HL-60 (cell line): ENCODE measurements around the gene ANKFN1.

Experiments
- DNase-seq, 2 experiments: peaks; one replicate each; pipeline ENCODE4 v3.0.0-alpha.2; 2010 to 2020; ENCODE audit warnings: low read depth in 1 of 2, low spot score in 1 of 2
- H3K27ac ChIP-seq: fragments of 250-450 bp; sonication (Bioruptor Pico); replicated peaks from 2 replicates; pipeline ENCODE4 v1.5.1; 2020; ENCODE audit warnings: mild to moderate bottlenecking, moderate library complexity
- H3K27me3 ChIP-seq: fragments of 250-450 bp; sonication (Bioruptor Pico); 2 replicates; pipeline ENCODE4 v1.5.1; 2021; ENCODE audit warnings: mild to moderate bottlenecking, moderate library complexity; ENCODE audit not compliant: insufficient read depth, poor library complexity, severe bottlenecking
- H3K4me3 ChIP-seq: replicated peaks from 2 replicates; pipeline ENCODE4 v1.5.1; 2011; ENCODE audit warnings: mild to moderate bottlenecking, control low read depth, low read length; ENCODE audit not compliant: insufficient read depth
- GABPA ChIP-seq: IDR thresholded peaks from 2 replicates; pipeline ENCODE4 v1.6.1; 2012; ENCODE audit warnings: low read depth
- POLR2AphosphoS5 ChIP-seq: IDR thresholded peaks from 2 replicates; pipeline ENCODE4 v1.6.1; 2012; ENCODE audit warnings: low read depth
- SPI1 ChIP-seq: IDR thresholded peaks from 2 replicates; pipeline ENCODE4 v1.6.1; 2012; ENCODE audit warnings: low read depth, mild to moderate bottlenecking, borderline replicate concordance
- TF ChIP-seq, protein P1 (sequence below): IDR thresholded peaks from 2 replicates; pipeline ENCODE4 v1.6.1; 2012; ENCODE audit warnings: low read depth; ENCODE audit not compliant: insufficient replicate concordance
- TF ChIP-seq, protein P2 (sequence below): IDR thresholded peaks from one replicate; pipeline ENCODE4 v1.5.1; 2011; ENCODE audit warnings: low read length, control low read depth, inconsistent platforms; ENCODE audit not compliant: insufficient read depth

ANKFN1 gene

DNA sequence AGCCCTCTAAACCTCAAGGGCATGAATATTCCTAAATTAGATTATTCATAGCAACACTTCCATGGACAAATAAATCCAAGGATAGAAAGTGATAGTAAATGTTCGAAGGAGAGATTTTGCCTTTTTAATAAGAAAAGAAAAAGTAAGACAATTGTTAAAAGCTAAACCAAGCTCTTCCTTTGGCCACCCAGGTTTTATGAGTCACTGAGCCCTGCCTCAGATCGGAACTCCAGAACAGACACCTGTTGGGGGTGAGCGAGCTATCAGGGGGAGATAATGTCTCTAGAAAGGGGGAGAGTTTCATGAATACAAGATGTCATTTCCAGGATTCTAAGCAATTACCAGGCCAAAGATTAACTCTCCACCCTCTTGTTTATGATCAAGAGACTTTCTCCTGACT, 171.4 kb downstream of the ANKFN1 start:
- Histone ChIP-seq H3K27ac (no peak overlapping the region), H3K27me3 (no peaks in the 10 kb centered on the region), H3K4me3 (no peak overlapping the region)
- no peak for TF ChIP-seq POLR2AphosphoS5
- TF ChIP-seq SPI1: no peak
- TF ChIP-seq GABPA: no peak
- TF ChIP-seq, protein P1, sequence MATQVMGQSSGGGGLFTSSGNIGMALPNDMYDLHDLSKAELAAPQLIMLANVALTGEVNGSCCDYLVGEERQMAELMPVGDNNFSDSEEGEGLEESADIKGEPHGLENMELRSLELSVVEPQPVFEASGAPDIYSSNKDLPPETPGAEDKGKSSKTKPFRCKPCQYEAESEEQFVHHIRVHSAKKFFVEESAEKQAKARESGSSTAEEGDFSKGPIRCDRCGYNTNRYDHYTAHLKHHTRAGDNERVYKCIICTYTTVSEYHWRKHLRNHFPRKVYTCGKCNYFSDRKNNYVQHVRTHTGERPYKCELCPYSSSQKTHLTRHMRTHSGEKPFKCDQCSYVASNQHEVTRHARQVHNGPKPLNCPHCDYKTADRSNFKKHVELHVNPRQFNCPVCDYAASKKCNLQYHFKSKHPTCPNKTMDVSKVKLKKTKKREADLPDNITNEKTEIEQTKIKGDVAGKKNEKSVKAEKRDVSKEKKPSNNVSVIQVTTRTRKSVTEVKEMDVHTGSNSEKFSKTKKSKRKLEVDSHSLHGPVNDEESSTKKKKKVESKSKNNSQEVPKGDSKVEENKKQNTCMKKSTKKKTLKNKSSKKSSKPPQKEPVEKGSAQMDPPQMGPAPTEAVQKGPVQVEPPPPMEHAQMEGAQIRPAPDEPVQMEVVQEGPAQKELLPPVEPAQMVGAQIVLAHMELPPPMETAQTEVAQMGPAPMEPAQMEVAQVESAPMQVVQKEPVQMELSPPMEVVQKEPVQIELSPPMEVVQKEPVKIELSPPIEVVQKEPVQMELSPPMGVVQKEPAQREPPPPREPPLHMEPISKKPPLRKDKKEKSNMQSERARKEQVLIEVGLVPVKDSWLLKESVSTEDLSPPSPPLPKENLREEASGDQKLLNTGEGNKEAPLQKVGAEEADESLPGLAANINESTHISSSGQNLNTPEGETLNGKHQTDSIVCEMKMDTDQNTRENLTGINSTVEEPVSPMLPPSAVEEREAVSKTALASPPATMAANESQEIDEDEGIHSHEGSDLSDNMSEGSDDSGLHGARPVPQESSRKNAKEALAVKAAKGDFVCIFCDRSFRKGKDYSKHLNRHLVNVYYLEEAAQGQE: no peak
- TF ChIP-seq, protein P2, sequence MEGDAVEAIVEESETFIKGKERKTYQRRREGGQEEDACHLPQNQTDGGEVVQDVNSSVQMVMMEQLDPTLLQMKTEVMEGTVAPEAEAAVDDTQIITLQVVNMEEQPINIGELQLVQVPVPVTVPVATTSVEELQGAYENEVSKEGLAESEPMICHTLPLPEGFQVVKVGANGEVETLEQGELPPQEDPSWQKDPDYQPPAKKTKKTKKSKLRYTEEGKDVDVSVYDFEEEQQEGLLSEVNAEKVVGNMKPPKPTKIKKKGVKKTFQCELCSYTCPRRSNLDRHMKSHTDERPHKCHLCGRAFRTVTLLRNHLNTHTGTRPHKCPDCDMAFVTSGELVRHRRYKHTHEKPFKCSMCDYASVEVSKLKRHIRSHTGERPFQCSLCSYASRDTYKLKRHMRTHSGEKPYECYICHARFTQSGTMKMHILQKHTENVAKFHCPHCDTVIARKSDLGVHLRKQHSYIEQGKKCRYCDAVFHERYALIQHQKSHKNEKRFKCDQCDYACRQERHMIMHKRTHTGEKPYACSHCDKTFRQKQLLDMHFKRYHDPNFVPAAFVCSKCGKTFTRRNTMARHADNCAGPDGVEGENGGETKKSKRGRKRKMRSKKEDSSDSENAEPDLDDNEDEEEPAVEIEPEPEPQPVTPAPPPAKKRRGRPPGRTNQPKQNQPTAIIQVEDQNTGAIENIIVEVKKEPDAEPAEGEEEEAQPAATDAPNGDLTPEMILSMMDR: no peak
- DNase-seq: no peak

DNA sequence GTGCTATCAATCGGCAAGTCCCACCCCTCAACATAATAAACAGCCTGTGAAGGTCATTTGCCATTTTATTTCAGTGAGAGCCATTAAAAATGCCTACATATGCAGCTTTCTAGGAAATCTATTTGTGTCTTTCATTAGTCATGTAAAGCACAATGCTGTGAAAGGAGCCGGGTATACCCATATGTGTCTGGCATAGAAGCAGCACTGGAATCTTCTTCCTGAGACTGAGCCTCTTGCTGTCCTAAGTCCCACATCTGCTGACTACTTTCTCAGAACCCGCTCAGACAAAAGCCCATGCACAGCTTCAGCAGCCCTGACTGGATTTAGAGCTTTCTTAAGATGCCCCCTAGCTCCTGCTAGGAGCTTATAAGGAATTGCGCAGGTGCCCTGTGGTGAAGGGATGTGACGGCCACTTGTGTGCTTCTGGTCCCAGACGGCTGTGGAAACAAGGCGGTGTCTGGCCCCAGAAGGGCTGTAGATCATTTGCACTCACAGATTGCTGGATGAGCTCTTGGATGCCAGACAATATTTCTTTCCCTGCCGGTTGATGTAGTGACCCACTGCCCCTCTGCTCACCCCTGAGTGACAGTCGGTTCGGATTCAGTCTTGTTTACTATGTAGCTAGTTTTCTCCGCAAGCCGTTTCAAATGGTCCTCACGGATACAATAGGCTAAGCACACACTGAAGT, 172.2 kb downstream of the ANKFN1 start:
- Histone ChIP-seq H3K27me3 (no peaks in the 10 kb centered on the region), H3K27ac (no peak overlapping the region), H3K4me3 (no peak overlapping the region)
- DNase-seq: no peak
- TF ChIP-seq, protein P2: no peak
- TF ChIP-seq POLR2AphosphoS5 (no peak), SPI1 (no peak), GABPA (no peak)
- TF ChIP-seq, protein P1: no peak

DNA sequence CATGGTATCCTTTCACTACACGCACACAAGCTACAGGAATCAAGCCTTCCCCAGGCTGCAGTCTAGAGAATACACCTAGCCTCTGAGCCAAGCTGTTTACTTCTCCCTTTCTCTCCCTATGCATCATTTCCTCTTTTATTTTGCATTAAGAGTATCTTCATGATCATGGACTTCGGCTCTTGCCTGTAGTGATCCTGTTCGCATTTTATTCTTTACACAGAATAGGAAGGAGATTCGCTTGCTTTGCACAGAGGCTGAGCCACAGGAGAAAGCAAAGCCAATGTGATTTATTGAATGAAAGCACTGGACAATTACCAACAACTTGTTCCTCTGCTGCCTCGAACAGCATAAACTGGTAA, 172.7 kb downstream of the ANKFN1 start:
- TF ChIP-seq, protein P2: no peak
- peak; percentile 75; the same call in 1 of the 2 replicates for TF ChIP-seq SPI1
- TF ChIP-seq POLR2AphosphoS5: no peak
- DNase-seq: peak in 1 of 2 experiments; percentile 5
- no peaks in the 10 kb centered on the region for H3K27me3 ChIP-seq
- H3K4me3 ChIP-seq: no peak overlapping the region
- no peak overlapping the region for H3K27ac ChIP-seq

DNA sequence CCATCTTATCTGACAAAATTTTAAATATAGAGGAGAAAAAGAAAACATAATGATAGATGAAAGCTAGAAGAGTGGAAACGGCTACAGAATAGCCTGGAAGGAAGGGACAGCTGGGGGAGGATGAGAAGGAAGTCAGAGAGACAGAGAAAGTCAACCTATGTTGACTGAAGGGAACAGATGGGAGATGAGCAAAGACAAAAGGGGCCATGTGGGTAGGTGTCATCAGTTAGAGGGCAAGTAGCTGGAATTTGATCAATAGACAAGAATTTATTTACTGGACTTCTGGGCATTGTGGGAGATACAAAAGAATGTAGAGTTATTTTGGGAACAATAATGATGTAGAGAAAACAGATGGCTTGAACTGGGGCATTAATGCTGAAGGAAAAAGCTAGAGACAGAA, 194.4 kb downstream of the ANKFN1 start:
- Histone ChIP-seq H3K27me3 (no peaks in the 10 kb centered on the region), H3K4me3 (no peak overlapping the region), H3K27ac (no peak overlapping the region)
- DNase-seq: no peak
- TF ChIP-seq GABPA (no peak), POLR2AphosphoS5 (no peak), SPI1 (no peak)
- TF ChIP-seq, protein P2: no peak
- TF ChIP-seq, protein P1: no peak
